H1 (cell line): ENCODE measurements around the gene SRGAP3. TPM values are rescaled to one million over a fixed set of nuclear protein-coding genes. Genes with fewer than 3 reads are reported as not detected.

Experiments
- CTCF ChIA-PET: fragments of 300-600 bp; sonication (Branson Sonifier 250); formaldehyde crosslinking; loops from one replicate; lab custom pipeline; 2021; ENCODE audit not compliant: partially characterized antibody; lab: Charles Lee
- POLR2A ChIA-PET: fragments of 300-600 bp; sonication (Branson Sonifier 250); formaldehyde crosslinking; loops from one replicate; lab custom pipeline; 2021; ENCODE audit warnings: inconsistent platforms; ENCODE audit not compliant: partially characterized antibody; lab: Charles Lee
- DNase-seq, 2 experiments: peaks; one replicate each; pipeline versions ENCODE4 v3.0.0 to v3.0.0-alpha.2; 2010 to 2022; ENCODE audit warnings: low spot score in 2 of 2, low read depth in 1 of 2, mixed read lengths in 1 of 2
- FAIRE-seq: peaks from 2 replicates; lab custom pipeline; 2011; peaks lifted over from hg19 to GRCh38; lab: Jason Lieb, UNC
- H2AFZ ChIP-seq: 2 replicates; pipeline ENCODE4 v1.8.1; 2012; ENCODE audit warnings: low read length, inconsistent platforms
- H2AK5ac ChIP-seq: 2 replicates; pipeline ENCODE4 v1.6.1; 2013; ENCODE audit warnings: low read depth, low read length
- H2BK120ac ChIP-seq: replicated peaks from 2 replicates; pipeline ENCODE3; 2013; ENCODE audit warnings: low read depth, low read length, inconsistent platforms
- H2BK12ac ChIP-seq: 2 replicates; pipeline ENCODE4 v1.6.1; 2013; ENCODE audit warnings: low read depth, low read length
- H2BK15ac ChIP-seq: 2 replicates; pipeline ENCODE4 v1.6.1; 2013; ENCODE audit warnings: low read length
- H2BK20ac ChIP-seq: 2 replicates; pipeline ENCODE4 v1.6.1; 2013; ENCODE audit warnings: low read length
- H2BK5ac ChIP-seq: 2 replicates; pipeline ENCODE4 v1.6.1; 2013; ENCODE audit warnings: low read depth, low read length
- H3K14ac ChIP-seq: 2 replicates; pipeline ENCODE4 v1.6.1; 2013; ENCODE audit warnings: inconsistent platforms; ENCODE audit not compliant: insufficient read length
- H3K18ac ChIP-seq: 2 replicates; pipeline ENCODE4 v1.6.1; 2013; ENCODE audit warnings: low read length; ENCODE audit errors: extremely low read depth
- H3K23ac ChIP-seq: 2 replicates; pipeline ENCODE4 v1.6.1; 2013; ENCODE audit warnings: inconsistent platforms; ENCODE audit not compliant: insufficient read length
- H3K23me2 ChIP-seq: 2 replicates; pipeline ENCODE4 v1.6.1; 2013; ENCODE audit warnings: low read depth, low read length
- H3K27ac ChIP-seq: 2 replicates; pipeline ENCODE4 v1.6.1; 2011; ENCODE audit warnings: low read depth, low read length, inconsistent platforms
- H3K27me3 ChIP-seq, 4 experiments: replicated peaks in 1 of 4; 1 replicate in 1 of 4; 2 replicates in 3 of 4; pipeline versions ENCODE4 v1.6.1 to v1.8.1; 2011 to 2013; ENCODE audit warnings: low read length in 3 of 4, mild to moderate bottlenecking in 3 of 4, inconsistent platforms in 2 of 4, mixed read lengths in 2 of 4, moderate library complexity in 1 of 4; ENCODE audit not compliant: control insufficient read depth in 3 of 4, insufficient read depth in 3 of 4; ENCODE audit errors: extremely low read depth in 1 of 4
- H3K36me3 ChIP-seq, 4 experiments: 2 replicates each; pipeline versions ENCODE4 v1.6.1 to v1.8.1; 2011 to 2013; ENCODE audit warnings: mild to moderate bottlenecking in 4 of 4, low read length in 3 of 4, moderate library complexity in 2 of 4, control low read depth in 1 of 4, inconsistent platforms in 1 of 4; ENCODE audit not compliant: insufficient read depth in 4 of 4, control insufficient read depth in 2 of 4
- H3K4ac ChIP-seq: replicated peaks from 2 replicates; pipeline ENCODE3; 2013; ENCODE audit warnings: low read length, low read depth, mixed read lengths, inconsistent platforms; ENCODE audit not compliant: insufficient read length
- H3K4me1 ChIP-seq, 4 experiments: replicated peaks in 1 of 4; 1 replicate in 1 of 4; 2 replicates in 3 of 4; pipeline versions ENCODE4 v1.6.1 to v1.8.1; 2011 to 2013; ENCODE audit warnings: low read length in 3 of 4, inconsistent platforms in 2 of 4, mixed read lengths in 1 of 4; ENCODE audit not compliant: insufficient read depth in 4 of 4, control insufficient read depth in 3 of 4
- H3K4me2 ChIP-seq, 2 experiments: 2 replicates each; pipeline versions ENCODE4 v1.6.1 to v1.8.1; 2011 to 2013; ENCODE audit warnings: low read depth in 2 of 2, low read length in 2 of 2, control low read depth in 1 of 2, inconsistent platforms in 1 of 2, mild to moderate bottlenecking in 1 of 2; ENCODE audit not compliant: insufficient read depth in 1 of 2
- H3K4me3 ChIP-seq, 4 experiments: fragments of 200-600, 300-600 bp in 1 of 4; sonication (generic), shearing (Covaris generic), sonication (Bioruptor Twin) in 1 of 4; 2 replicates each; pipeline versions ENCODE4 v1.5.1 to v1.8.1; 2011 to 2016; ENCODE audit warnings: low read length in 4 of 4, low read depth in 3 of 4, control low read depth in 2 of 4, inconsistent platforms in 2 of 4, mild to moderate bottlenecking in 2 of 4, mixed read lengths in 1 of 4, moderate library complexity in 1 of 4; ENCODE audit not compliant: insufficient read depth in 2 of 4; ENCODE audit errors: extremely low read depth in 1 of 4
- H3K56ac ChIP-seq: replicated peaks from 2 replicates; pipeline ENCODE3; 2013; ENCODE audit warnings: low read depth, mild to moderate bottlenecking, mixed read lengths, low read length, inconsistent platforms; ENCODE audit not compliant: insufficient read length
- H3K79me1 ChIP-seq: 2 replicates; pipeline ENCODE4 v1.6.1; 2013; ENCODE audit warnings: low read depth, low read length, control low read depth
- H3K79me2 ChIP-seq, 2 experiments: 2 replicates each; pipeline versions ENCODE4 v1.6.1 to v1.8.1; 2012 to 2013; ENCODE audit warnings: low read length in 2 of 2, mild to moderate bottlenecking in 2 of 2, inconsistent platforms in 1 of 2; ENCODE audit not compliant: insufficient read depth in 2 of 2, control insufficient read depth in 1 of 2
- H3K9ac ChIP-seq, 4 experiments: replicated peaks in 1 of 4; 1 replicate in 1 of 4; 2 replicates in 3 of 4; pipeline versions ENCODE4 v1.6.1 to v1.8.1; 2011 to 2013; ENCODE audit warnings: low read depth in 3 of 4, low read length in 3 of 4, control low read depth in 2 of 4, mild to moderate bottlenecking in 2 of 4, moderate library complexity in 2 of 4, inconsistent platforms in 1 of 4; ENCODE audit errors: extremely low read depth in 1 of 4
- H3K9me3 ChIP-seq, 2 experiments: 2 replicates each; pipeline versions ENCODE4 v1.6.1 to v1.8.1; 2012 to 2013; ENCODE audit warnings: mild to moderate bottlenecking in 2 of 2, moderate library complexity in 2 of 2, control low read depth in 1 of 2, inconsistent platforms in 1 of 2, low read depth in 1 of 2, low read length in 1 of 2, mixed read lengths in 1 of 2; ENCODE audit not compliant: insufficient read depth in 2 of 2
- H4K20me1 ChIP-seq, 2 experiments: replicated peaks in 1 of 2; 2 replicates each; pipeline versions ENCODE3 to v1.8.1; 2011 to 2013; ENCODE audit warnings: inconsistent platforms in 2 of 2, low read length in 2 of 2, mild to moderate bottlenecking in 1 of 2; ENCODE audit not compliant: insufficient read depth in 2 of 2, control insufficient read depth in 1 of 2
- H4K5ac ChIP-seq: 2 replicates; pipeline ENCODE4 v1.6.1; 2013; ENCODE audit warnings: low read length, low read depth, mixed read lengths, inconsistent platforms; ENCODE audit not compliant: insufficient read length
- H4K8ac ChIP-seq: 2 replicates; pipeline ENCODE4 v1.8.0; 2013; ENCODE audit warnings: mild to moderate bottlenecking, moderate library complexity, low read length, inconsistent platforms; ENCODE audit not compliant: insufficient read depth; ENCODE audit errors: extremely low read depth
- H4K91ac ChIP-seq: replicated peaks from 2 replicates; pipeline ENCODE3; 2013; ENCODE audit warnings: low read length, mixed read lengths, inconsistent platforms; ENCODE audit not compliant: insufficient read length
- BCL11A ChIP-seq, 2 experiments: IDR thresholded peaks; one replicate each; pipeline ENCODE4 v1.6.1; 2011; ENCODE audit warnings: low read depth in 2 of 2, low read length in 2 of 2, mild to moderate bottlenecking in 2 of 2
- SIN3A ChIP-seq, 2 experiments: IDR thresholded peaks in 1 of 2; conservative IDR thresholded peaks in 1 of 2; 2 replicates each; pipeline ENCODE4 v1.6.1; 2011 to 2012; ENCODE audit warnings: low read length in 2 of 2, improper control_type of control experiment in 1 of 2, low read depth in 1 of 2, mild to moderate bottlenecking in 1 of 2
- WGBS, 2 experiments: shearing (Covaris generic) in 1 of 2; methylation state at CpG; one replicate each; pipeline versions ENCODE4 v1.1.6 to v1.1.7; 2013 to 2015; ENCODE audit warnings: low lambda C conversion rate in 2 of 2, mixed read lengths in 2 of 2, inconsistent platforms in 1 of 2, low coverage in 1 of 2, missing lambda C conversion rate in 1 of 2; ENCODE audit not compliant: insufficient replicate concordance in 2 of 2, insufficient coverage in 1 of 2, insufficient read length in 1 of 2; ENCODE audit errors: extremely low coverage in 1 of 2, missing lambda C conversion rate in 1 of 2; 5-methylcytosine and 5-hydroxymethylcytosine counted together
- polyA plus RNA-seq, 7 experiments: library from polyadenylated mRNA; depleted of rRNA in 3 of 7; stranded (reverse) in 5 of 7; unstranded in 2 of 7; fragments of >200 nt in 5 of 7; fragments of 200-250 nt in 2 of 7; gene quantifications; 1 replicate in 5 of 7; 2 replicates in 1 of 7; 4 replicates in 1 of 7; pipeline versions ENCODE4 v1.2.1 to v1.2.3, GENCODE V29; 2011 to 2013; ENCODE audit warnings: missing spikeins in 2 of 7, mixed read lengths in 2 of 7
- total RNA-seq: library from RNA; stranded (reverse); fragmentation: NEBNext Ultra II Directional; extraction: Animal tissue kit (Norgen Biotek cat#: 25700); gene quantifications from 2 replicates; pipeline ENCODE4 v1.2.1, GENCODE V29; 2021

Gene SRGAP3
- total and polyA plus RNA-seq, 2 of the 8 experiments (the other 6 are each of a cell fraction or from before 2014, with no cell fraction given), result 5.8 to 11.4 TPM

DNA sequence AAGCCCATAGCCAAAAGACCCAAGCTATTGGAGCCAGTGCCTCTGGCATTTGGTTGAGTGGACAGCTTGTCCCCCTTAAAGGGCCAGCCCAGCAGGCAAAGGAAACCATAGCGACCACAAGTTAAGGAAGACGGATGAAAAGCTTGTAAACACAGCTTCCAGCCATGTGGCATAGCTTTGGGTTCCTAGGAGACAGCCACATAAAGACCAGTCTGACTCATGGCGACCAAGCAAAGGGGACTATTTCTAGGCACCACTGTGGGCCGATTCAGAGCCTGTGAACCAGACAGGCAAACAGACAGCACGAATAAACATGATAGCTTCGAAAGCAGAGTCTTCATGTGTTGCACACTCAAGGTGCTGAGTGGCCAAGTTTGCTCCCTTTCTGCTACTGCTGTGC lies 30.5 kb upstream of the SRGAP3 start:
- TF ChIP-seq BCL11A (IDR thresholded peaks at IDR 0.05; ENCODE audit: low read depth in 2 of 2, low read length in 2 of 2) (no peak), SIN3A (conservative IDR thresholded peaks at IDR 0.05 in 1 of 2, IDR thresholded peaks at IDR 0.05 in 1 of 2; ENCODE audit: low read depth in 1 of 2, low read length in 2 of 2) (0 out of 4 replicates have a peak, but pooled peaks of 1 of the 2 experiments have one; percentile 54)
- TF ChIP-seq, all 59 proteins: peak for 1
- no peaks in the 10 kb centered on the region for H3K23me2 ChIP-seq
- no peak overlapping the region; the same call in 1 of the 2 replicates for H2BK5ac ChIP-seq
- no peak overlapping the region for H4K8ac ChIP-seq
- H4K5ac ChIP-seq, result no peak overlapping the region
- H3K36me3 ChIP-seq, result no peaks in the 10 kb centered on the region
- no peak overlapping the region for H4K91ac ChIP-seq
- no peak overlapping the region for H3K4ac ChIP-seq
- H2BK20ac ChIP-seq, result no peak overlapping the region; the same call in 1 of the 2 replicates
- DNase-seq (no peak), FAIRE-seq (no peak)
- H2BK12ac ChIP-seq, result no peak overlapping the region
- no peak overlapping the region for H2BK120ac ChIP-seq
- no peaks in the 10 kb centered on the region for H3K79me1 ChIP-seq
- H3K56ac ChIP-seq, result no peak overlapping the region
- 89% methylated on average over 6 of the region's 6 CpGs; no CpG with 5 or more reads in 1 of the 2 experiments for WGBS, 2 experiments
- H4K20me1 ChIP-seq, result no peaks in the 10 kb centered on the region
- H3K4me3 ChIP-seq, result no peak overlapping the region
- H3K4me2 ChIP-seq, result no peak overlapping the region
- no peak overlapping the region for H3K18ac ChIP-seq
- H3K4me1 ChIP-seq, result peaks cover 5 to 8% (median 6%) of the 10 kb centered on the region in 4 experiments
- POLR2A ChIA-PET, result interaction anchor here (1.2 kb wide), 2 partner anchors 22 to 24 kb away, joined by 3 to 5 read pairs; no protein-coding TSS in a partner anchor
- H3K9me3 ChIP-seq, result no peaks in the 10 kb centered on the region
- no peak overlapping the region for H3K9ac ChIP-seq
- H3K23ac ChIP-seq, result no peak overlapping the region
- H3K14ac ChIP-seq, result no peak overlapping the region
- no peak overlapping the region for H2BK15ac ChIP-seq
- no peaks in the 10 kb centered on the region for H3K79me2 ChIP-seq
- no peak overlapping the region for H2AK5ac ChIP-seq
- no peaks in the 10 kb centered on the region for H3K27me3 ChIP-seq
- CTCF ChIA-PET, result interaction anchor here (0.6 to 2.5 kb wide), 15 partner anchors 10 to 308 kb away, joined by 3 to 13 read pairs (median 5); partner anchors contain the start of gene SRGAP3
- no peak overlapping the region for H3K27ac ChIP-seq
- no peak overlapping the region for H2AFZ ChIP-seq
